Hepatic stellate cell (primary cell): ENCODE results near the gene MYOM3.

Experiments used
- DNase-seq: peaks from one replicate; pipeline ENCODE4 v3.0.0; 2011; ENCODE audit warnings: low spot score

MYOM3 gene

DNA sequence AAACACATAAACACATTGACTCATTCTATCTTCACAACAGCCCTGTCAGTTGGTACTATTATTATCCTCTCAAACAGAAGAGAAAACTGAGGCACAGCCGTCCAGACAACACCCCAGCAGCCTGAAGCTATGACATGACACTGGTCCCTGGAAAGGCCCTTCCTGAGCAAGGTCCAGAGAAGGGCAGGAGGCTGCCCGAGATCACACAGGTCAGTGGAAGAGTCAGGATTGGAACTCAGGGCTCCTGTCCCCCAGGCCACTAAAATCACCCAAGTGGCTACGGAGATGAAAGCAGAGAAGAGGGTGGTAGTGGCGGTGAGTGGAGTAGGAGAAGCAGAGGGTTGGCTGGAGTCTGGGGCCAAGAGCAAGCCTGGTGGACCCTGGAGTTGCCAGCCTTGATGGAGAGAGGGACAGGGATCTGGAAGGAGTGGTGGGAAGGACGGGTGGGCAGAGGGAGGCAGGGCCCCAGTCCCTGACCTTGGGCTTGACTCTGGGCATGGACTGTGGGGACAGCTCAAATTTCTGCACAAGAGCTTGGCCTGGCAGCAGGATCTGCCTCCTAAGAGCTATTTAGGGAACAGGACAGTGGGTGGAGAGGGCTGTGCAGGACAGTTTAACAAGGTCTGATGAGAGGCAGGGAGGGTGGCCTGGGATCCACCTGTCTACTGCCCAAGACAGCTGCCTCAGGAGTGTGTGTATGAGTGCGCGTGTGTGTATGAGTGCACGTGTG lies 15.8 kb downstream of the MYOM3 start:
- no peak for DNase-seq

DNA sequence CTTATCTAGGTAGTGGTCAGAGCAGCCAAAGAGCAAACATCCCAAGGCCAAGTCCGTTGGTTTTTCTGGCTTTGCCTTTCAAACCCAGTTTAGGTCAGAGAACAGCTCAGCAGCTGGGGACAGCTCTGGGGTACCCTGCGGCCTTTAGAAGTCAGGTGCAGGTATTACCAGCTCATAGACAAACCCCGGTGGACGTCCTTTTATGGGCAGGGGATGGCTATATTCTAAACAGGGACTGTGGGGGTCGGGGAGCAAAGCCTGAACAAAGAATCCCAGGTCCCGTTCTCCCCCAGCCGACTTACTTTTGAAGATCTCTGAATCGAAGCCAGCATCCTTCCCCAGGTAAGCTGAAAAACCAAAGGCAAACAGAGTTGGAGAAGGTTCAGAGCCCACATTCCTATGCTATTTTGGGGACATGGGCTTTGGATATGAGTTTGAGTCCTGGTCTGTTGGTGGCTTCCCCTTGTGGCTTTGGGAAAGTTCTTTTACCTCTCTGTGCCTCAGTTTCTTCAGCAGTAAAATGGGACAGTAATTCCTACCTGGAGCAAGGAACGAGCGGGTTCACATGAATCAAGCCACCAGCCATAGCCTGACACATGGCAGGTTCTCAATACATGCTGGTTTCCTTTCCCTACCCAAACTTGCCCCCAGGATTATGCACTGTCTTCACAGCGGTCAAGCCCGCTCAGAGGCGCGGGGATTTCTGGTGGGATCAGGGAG lies 16.6 kb downstream of the MYOM3 start:
- DNase-seq: no peak

DNA sequence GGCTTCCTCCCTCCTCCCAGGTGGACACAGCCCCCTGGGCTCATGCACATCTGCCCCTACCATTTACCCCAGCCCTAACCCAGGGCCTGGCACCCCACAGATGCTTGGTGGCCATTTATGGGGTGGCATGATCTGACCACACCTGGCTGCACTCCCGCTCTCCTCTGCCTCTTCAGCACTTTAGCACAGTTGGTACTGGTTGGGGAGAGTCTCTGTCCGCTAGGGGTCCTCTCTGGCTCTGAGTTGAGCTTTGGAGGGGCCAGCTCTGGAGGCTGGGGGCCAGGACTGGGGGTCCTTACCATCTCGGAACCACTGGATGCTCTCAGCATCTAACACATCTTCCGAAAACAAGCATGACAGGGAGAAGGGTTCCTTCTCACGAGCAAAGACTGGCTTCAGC lies 17.4 kb downstream of the MYOM3 start:
- DNase-seq: no peak

DNA sequence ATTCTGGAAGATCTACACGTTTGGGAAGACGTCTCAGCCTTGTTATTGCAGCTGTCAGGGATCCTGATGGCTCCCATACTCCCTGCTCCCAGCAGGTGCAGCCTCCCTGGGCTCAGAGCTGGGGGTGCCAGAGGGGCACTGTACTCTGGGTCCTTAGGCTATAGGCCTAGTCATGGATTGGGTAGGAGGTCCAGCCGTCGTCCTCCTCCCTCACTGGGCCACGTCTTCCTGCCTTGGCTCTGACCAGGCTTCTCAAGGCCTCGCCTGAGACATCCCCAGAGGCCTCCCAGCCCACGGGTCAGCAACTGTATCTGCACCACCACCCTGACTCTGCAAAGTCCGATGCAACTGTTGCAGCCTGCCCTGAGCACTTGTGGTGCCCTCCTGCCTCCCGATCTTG lies 18.2 kb downstream of the MYOM3 start:
- no peak for DNase-seq

DNA sequence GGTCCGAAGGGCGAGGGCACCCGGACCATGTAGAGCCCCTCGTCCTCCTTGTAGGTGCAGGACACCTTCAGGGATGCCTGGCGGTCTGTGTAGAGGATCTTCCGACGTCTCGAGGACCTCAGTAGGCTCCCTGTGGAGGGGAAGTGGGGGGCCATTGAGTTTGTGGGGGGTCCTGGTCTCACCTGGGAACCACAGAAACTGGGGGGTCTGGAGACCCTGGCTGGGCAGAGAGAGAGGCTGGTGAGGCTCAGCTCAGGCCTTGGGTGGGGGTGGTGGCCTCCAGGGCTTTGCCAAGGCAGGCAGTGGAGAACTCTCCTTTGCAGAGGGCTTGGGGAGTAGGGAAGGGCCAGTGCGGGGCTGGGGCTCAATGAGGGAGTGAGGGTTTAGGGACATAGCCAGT lies 19.0 kb downstream of the MYOM3 start:
- no peak for DNase-seq

DNA sequence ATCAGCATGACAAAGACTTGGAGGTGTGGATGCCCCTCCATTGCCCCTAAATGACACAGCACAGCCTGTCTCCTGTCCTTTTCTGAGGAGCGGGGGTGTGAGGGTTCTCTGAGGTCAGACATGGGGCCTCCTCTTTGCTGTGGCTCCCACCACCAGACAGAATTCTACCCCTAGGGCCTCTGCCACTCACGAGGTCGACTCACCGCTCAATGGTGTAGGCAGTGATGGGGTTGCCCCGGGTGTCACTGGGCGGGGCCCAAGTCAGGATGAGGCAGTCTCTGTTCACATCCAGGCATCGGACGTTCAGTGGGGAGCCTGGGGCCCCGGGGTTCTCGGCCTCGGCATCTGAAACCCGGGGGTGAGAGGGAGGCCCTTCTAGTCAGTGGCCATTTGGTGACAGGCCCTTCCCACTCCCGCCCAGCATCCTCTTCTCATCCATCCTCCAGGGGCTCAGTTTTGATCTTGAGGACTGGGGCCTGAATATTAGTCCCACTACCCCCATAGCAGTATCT lies 19.9 kb downstream of the MYOM3 start:
- DNase-seq: no peak

DNA sequence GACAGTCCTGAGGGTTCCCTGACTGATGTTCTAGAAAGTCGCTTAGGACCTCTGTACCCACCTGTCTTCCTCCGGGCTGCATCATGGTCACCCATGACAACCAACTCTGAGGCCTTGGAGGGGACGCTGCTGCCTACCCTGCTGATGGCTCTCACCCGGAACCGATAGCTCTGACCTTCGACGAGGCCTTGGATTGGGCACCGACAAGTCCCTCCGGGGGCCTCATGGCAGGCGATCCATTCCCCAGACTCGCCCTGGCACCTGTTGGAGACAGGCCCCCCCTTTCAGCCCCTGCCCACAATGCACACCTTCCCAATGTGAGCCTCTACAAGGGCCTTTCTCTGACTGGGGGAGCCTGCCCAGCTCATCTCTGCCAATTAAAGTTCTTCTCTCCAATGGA lies 21.2 kb downstream of the MYOM3 start:
- no peak for DNase-seq

DNA sequence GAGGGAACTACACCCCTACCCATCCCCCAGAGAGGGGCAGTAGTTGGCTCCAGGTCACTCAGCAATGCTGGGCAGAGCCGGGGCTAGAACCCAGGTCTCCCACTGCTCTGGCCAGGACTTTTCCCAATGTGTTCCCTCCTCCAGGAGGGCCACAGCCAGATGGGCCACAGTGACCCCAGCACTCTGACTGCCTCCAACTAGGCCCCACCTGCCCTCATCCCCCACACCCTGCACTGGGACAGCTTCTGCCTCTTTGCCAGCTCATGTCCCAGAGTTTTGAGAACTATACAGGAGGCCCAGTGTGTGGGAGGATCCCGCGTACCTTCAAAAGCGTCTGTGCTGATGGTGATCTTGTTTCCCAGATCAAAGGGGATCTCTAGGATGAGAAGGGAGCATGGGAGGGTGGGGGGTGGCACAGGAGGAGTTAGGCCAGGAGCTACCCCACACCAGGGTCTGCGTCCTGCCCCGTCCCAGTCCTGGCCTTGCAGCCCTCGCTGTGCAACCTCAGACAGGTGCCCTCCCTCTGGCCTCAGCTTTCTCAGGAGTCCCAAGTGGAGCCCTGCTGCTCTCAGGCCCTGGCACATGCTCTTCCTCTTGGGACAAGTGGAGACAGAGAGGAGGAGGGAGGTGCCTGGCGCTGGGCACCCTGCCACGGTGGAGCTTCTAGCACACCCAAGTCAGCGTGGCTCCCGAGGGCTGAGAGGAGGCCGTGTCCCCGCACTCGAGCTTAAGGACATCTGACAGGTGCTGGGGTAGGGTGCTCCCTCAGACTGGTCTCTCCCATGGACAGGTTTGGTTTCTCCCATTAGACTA lies 22.0 kb downstream of the MYOM3 start:
- no peak for DNase-seq

DNA sequence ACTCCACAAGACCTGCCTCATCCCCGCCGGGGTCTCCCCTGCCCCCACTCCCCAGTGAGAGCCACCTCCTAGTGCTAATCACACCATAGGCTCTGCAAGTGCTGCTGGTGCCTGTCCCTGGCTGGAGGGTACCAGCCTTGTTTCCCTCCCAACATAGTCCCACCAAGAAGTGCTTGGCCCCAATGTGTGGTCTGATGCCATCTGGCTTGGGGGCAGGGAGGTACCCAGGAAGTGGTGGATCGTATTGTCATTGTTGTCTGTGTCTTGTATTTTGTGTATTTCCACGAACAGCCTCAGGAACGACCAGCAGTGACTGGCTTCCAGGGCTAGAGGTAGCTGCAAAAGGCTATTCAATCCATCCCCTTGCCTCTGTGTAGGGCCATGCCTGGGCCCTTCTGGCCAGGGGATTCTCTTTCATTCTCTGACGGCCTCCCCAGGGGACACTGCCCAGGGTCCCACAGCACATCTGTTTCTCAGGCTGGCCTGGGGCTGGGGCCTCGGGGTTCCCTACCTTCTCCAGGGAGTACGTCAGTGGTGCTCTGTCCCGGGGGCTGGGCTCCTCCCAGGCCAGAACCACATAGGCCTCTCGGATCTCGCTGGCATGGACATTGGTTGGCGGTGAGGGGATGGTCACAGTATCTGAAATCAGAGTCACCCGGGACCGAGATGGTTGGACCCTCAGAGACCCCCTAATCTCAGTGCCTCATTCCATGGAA lies 22.8 kb downstream of the MYOM3 start:
- DNase-seq: no peak

DNA sequence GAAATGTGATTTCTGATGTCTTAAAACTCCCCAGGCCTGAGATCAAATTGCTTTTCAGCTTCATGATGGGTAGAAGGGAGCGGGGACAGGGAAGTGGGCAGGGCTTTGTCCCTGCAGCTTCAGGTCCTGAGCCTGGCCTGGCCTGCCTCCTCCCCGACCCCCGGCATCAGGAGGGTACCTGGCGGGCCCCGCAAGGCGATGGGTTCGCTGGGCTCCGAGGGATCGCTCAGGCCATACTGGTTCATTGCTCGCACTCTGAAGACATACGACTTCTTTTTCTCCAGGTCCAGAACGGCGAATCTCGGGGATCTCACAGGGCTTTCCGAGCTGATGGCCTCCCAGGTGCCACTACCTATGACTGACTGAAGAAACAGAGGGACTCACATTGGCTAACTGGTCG lies 25.5 kb downstream of the MYOM3 start:
- DNase-seq: no peak

DNA sequence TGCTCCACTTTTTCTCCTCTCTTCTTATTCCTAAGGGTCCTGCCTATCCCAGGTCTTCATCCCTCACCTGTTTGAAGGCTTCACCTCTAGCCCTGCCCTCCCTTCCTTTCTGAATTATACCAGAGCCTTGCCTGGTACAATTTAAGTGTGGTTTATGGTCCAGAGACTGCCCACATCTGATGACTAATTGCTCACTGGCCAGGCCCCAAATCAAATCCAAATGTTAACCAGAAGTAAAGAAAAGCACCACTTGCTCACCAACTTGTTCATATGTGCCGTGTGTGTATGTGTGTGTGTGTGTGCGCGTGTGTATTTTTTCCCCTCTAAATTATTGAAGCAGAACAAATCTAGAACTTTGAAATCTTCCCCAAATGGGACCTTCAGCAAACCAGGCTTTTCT lies 26.4 kb downstream of the MYOM3 start:
- DNase-seq: no peak

DNA sequence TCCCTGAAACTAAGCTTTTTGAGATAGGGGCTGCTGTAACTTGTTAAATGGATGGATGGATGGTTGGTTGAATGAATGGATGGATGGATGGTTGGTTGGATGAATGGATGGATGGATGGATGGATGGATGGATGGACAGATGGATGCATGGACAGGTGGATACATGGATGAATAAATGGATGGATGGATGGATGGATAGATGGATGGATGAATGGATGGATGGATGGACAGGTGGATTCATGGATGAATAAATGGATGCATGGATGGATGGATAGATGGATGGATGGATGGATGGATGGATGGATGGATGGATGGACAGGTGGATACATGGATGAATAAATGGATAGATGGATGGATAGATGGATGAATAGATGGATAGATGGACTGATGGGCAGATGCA lies 26.9 kb downstream of the MYOM3 start:
- no peak for DNase-seq

DNA sequence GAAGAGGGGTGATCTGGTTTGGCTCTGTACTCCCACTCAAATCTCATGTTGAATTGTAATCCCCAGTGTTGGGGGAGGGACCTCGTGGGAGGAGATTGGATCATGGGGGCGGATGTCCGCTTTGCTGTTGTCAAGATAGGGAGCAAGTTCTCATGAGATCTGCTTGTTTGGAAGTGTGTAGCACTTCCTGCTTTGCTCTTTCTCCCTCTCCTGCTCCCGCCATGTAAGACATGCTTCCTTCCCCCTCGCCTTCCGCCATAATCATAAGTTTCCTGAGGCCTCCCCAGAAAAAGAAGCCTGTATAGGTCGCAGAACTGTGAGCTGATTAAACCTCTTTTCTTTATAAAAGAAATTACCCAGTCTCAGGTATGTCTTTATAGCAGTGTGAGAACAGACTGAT lies 27.9 kb downstream of the MYOM3 start:
- DNase-seq: no peak

DNA sequence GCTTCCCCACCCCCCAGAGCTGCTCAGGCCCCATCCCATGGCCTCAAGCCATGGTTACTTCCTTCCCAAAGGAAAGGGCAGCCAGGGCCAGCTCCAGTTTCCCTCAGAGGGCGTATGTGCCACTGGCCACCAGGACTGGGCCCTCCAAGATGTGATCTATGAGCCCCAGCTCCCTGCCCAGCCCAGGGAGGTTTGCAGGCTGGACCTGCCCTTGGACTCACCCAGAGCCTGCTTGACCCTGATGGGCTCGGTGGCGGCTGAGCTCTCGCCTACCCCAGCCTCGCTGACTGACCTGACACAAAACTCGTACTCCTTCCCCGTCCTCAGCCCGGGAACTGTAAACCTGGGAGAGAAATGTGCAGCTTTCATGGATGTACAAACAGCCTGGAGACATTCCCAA lies 29.6 kb downstream of the MYOM3 start:
- no peak for DNase-seq

DNA sequence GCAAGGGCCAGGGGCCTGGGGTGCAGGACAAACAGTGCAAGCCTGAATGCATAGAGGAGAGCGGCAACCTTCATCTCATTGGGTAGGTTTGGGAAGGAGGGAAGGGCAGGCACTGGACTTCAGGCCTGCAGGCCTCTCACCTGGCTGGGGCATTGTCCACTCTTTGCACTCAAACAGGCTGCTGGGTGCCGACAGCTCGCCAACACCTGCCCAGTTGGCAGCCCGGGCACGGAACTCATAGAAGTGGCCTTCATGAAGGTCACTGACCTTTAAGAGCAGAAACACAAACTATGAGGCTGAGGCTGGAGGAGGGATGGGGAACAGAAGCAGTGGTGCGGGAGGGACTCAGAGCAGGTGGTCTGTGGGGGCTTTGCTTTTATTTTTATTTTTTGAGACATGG lies 30.7 kb downstream of the MYOM3 start:
- no peak for DNase-seq

DNA sequence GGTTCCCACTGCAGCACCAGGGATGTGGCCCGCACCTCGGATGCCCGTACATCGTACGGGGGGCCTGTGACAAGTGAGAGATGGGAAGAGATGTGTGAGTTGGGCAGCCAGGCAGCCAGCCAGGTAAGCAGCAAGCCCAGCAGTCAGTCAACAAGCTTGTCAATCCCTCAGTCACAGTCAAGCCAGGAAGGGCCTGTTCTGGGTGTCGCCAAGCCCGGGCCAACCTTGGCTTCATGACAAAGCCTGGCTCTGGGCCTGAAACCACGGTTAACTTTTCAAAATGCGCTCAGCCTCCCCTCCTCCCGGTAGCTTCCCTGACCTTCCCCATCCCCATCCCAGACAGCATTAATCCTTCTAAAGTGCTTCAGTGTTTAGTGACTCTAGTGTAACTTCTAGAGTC lies 31.8 kb downstream of the MYOM3 start:
- DNase-seq: no peak

DNA sequence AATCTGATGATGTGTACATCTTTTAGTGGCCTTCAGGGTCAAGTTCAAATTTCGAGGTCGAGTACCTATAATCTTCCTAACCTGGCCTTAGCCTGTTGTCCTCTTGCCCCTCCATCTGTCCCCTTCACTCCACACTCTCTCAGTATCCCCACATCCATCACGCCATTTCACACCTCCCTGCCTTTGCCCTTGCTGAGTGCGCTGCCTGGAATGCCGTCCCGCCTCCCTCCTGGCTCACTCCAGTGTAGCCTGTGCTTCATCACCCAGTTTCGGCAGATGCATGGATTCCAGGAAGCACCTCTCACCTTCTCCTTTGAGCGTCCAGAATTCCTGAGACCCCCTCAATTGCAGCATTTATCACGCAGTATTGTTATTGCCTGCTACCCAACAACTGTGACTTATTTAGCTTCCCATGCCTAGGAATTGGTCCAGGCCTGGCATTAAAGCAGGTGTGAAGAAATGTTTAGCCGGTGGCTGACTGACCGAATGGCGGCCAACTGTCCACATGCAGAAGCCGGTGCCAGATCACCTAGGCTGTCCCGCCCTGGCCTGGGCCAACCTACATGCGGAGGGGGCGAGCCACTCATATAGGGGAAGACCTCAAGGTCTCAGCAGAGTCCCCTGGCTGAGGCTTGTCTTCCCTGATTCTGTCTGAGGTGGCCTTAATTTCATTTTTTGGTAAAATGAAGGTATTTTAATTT lies 34.5 kb downstream of the MYOM3 start:
- no peak for DNase-seq

DNA sequence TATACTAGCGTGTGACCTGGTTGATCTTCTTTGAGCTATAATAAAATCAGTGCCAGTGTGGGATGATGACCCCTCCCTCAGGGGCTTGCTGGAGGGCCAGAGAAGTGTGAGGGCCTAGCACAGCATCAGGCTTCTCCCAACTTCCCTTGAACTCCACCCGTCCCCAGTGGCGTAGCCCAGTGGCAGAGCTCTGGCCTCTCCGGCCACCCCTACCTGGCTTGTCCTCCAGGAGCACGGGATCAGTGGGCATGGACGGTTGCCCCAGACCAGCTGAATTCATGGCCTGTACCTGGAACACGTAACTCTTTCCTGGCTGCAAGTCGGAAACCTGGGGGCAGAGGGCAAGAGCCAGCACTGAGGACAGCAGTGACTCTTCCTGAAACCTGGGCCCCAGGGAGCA lies 36.0 kb downstream of the MYOM3 start:
- no peak for DNase-seq

DNA sequence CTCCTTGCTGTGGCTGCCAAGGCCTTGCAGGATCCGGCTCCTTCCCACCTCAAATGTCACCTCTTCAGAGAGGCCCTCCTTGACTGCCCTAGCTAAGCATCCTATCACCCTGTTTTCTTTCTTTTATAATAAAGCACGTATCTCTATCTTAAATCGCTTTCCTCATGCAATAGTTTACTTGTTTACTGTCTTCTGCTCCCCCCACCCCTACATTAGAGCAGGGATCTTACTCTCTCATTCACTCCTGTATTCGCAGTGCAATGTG lies 36.4 kb downstream of the MYOM3 start:
- DNase-seq: no peak

DNA sequence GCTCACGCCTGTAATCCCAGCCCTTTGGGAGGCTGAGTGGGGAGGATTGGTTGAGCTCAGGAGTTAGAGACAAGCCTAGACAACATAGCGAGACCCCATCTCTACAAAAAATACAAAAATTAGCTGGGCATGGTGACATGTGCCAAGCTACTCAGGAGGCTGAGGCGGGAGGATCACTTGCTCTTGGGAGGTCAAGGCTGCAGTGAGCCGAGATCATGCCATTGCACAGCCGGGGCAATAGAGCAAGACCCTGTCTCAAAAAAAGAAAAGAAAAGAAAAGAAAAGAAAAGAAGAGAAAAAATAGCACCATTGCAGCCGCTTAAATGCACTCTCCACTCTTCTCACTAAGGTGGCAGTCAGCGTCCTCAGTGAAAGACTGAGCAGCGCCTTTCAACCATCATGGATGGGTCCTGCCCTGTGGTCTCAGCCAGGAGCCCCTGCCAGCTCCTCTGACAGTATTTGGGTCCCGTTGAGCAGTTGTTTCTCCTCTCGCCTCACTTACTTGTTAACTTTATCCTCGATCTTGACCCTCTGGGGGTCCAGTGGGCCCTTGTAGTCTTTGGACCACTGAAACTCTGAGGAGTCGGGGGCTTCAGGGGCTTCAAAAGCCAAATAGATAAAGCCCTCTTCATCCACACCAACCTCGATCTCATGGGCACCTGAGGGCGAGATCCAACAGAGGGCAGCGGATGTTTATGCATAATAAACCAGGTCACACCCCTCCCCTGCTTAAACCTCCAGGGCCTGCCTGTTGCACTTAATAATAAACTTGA lies 36.9 kb downstream of the MYOM3 start:
- no peak for DNase-seq

DNA sequence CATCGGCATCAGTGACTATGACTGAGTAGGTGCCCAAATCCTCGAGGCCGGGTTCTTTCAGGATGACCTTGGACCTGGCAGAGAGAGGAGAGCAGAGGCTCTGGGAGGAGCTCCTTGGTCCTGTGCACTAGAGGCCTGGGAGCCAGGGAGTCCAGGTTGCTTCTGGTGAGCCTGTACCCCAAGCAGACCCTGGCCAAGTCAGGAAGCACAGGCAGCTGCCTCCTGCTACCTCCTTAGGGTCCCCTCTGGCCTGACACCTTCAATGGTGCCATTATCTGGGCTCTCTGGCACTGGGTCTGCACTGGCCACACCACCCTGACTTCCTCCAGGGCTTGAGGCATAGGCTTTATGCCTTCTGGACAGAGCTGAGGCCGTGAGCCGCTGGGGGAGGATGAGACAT lies 37.7 kb downstream of the MYOM3 start:
- no peak for DNase-seq
